ENCODE data around the gene EVI5L.

DNA sequence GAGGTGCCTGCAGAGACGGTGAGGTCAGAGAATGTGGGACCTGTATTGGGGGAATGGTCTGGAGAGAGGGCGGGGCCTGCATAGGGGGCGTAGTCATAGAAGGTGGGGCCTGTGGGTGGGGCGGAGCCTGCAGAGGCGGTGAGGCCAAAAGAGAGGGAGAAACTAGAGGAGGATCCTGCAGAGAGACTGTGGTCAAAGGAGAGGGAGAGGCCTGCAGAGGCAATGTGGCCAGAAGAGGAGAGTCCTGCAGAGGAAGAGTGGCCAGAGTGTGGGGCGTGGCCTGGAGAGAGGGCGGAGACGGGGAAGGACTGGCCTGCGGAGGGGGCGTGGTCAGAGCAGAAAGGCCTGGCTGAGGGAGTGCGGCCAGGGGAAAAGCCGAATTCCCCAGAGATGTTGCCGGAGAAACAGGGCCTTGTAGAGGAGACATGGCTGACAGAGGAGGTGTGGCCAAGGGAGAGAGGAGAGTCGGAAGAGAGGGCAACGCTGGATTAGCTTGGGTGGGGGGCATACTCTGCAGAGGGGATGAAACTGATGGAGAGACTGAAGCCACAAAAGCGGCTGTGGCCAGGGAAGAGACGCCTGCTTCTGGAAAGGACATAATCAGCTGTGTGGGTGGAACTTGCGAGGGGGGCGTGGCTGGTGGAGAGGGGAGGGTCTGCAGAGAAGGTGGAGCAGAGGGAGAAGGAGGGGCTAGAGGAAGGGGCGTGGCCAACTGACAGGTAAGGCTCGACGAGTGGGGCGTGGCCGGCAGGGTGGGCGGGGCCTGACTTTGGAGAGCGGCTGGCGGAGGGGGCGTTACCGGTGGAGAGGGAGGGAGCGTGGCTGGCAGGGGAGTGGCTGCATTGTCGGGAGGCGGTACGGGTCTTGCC, 41.7 kb downstream of the EVI5L start:
- TF ChIP-seq, protein P1, sequence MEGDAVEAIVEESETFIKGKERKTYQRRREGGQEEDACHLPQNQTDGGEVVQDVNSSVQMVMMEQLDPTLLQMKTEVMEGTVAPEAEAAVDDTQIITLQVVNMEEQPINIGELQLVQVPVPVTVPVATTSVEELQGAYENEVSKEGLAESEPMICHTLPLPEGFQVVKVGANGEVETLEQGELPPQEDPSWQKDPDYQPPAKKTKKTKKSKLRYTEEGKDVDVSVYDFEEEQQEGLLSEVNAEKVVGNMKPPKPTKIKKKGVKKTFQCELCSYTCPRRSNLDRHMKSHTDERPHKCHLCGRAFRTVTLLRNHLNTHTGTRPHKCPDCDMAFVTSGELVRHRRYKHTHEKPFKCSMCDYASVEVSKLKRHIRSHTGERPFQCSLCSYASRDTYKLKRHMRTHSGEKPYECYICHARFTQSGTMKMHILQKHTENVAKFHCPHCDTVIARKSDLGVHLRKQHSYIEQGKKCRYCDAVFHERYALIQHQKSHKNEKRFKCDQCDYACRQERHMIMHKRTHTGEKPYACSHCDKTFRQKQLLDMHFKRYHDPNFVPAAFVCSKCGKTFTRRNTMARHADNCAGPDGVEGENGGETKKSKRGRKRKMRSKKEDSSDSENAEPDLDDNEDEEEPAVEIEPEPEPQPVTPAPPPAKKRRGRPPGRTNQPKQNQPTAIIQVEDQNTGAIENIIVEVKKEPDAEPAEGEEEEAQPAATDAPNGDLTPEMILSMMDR (IDR thresholded peaks at IDR 0.05; ENCODE audit: low read depth, low read length, missing input control): no peak
- TF ChIP-seq FOXA1 (IDR thresholded peaks at IDR 0.05): no peak
- no peak for TF ChIP-seq RXRA (IDR thresholded peaks at IDR 0.05)
- TF ChIP-seq, protein P2, sequence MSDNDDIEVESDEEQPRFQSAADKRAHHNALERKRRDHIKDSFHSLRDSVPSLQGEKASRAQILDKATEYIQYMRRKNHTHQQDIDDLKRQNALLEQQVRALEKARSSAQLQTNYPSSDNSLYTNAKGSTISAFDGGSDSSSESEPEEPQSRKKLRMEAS (IDR thresholded peaks at IDR 0.05): no peak
- no peak for TF ChIP-seq EGR1 (IDR thresholded peaks at IDR 0.05; ENCODE audit: low read depth in 2 of 2)
- TF ChIP-seq HNF4G (IDR thresholded peaks at IDR 0.05): no peak
- TF ChIP-seq, protein P3, sequence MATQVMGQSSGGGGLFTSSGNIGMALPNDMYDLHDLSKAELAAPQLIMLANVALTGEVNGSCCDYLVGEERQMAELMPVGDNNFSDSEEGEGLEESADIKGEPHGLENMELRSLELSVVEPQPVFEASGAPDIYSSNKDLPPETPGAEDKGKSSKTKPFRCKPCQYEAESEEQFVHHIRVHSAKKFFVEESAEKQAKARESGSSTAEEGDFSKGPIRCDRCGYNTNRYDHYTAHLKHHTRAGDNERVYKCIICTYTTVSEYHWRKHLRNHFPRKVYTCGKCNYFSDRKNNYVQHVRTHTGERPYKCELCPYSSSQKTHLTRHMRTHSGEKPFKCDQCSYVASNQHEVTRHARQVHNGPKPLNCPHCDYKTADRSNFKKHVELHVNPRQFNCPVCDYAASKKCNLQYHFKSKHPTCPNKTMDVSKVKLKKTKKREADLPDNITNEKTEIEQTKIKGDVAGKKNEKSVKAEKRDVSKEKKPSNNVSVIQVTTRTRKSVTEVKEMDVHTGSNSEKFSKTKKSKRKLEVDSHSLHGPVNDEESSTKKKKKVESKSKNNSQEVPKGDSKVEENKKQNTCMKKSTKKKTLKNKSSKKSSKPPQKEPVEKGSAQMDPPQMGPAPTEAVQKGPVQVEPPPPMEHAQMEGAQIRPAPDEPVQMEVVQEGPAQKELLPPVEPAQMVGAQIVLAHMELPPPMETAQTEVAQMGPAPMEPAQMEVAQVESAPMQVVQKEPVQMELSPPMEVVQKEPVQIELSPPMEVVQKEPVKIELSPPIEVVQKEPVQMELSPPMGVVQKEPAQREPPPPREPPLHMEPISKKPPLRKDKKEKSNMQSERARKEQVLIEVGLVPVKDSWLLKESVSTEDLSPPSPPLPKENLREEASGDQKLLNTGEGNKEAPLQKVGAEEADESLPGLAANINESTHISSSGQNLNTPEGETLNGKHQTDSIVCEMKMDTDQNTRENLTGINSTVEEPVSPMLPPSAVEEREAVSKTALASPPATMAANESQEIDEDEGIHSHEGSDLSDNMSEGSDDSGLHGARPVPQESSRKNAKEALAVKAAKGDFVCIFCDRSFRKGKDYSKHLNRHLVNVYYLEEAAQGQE (IDR thresholded peaks at IDR 0.05): no peak
- no peak for TF ChIP-seq NR2F2 (IDR thresholded peaks at IDR 0.05)
